HepG2 (cell line): Measurements from ENCODE around the gene SCP2. TPM values are rescaled to one million over a fixed set of nuclear protein-coding genes. Genes with fewer than 3 reads are reported as not detected.

Source experiments
- IKZF1 ChIP-seq: fragments of 450-650 bp; IDR thresholded peaks from 2 replicates; pipeline ENCODE4 v1.7.1; 2016
- KDM1A ChIP-seq: IDR thresholded peaks from 2 replicates; pipeline ENCODE4 v1.6.1; 2016; ENCODE audit warnings: missing compliant biosample characterization
- RCOR2 ChIP-seq: IDR thresholded peaks from 2 replicates; pipeline ENCODE4 v1.6.1; 2016; ENCODE audit warnings: missing biosample characterization, missing genetic modification reagents
- SOX6 ChIP-seq, 2 experiments: fragments of 450-650 bp in 1 of 2; sonication (generic) in 1 of 2; formaldehyde crosslinking in 1 of 2; IDR thresholded peaks; 2 replicates each; pipeline versions ENCODE4 v1.4.0 to v1.6.1; 2017 to 2020; ENCODE audit warnings: antibody characterized with exemption in 1 of 2, mild to moderate bottlenecking in 1 of 2, missing genetic modification reagents in 1 of 2
- ZNF605 ChIP-seq: sonication (generic); formaldehyde crosslinking; IDR thresholded peaks from 2 replicates; pipeline ENCODE4 v1.8.0; 2022; ENCODE audit warnings: mild to moderate bottlenecking, missing genetic modification reagents
- polyA plus RNA-seq, 8 experiments: library from polyadenylated mRNA; depleted of rRNA in 3 of 8; stranded (reverse) in 7 of 8; unstranded in 1 of 8; fragments of >200 nt; fragmentation: Illumina TruSeq in 4 of 8; extraction: Trizol in 4 of 8; gene quantifications; 2 replicates each; pipeline versions ENCODE4 v1.2.1 to v1.2.3, GENCODE V29; 2011 to 2016; ENCODE audit warnings: low read depth in 4 of 8, missing spikeins in 1 of 8, mixed read lengths in 1 of 8; ENCODE audit not compliant: insufficient read depth in 1 of 8
- total RNA-seq, 5 experiments: library from RNA; depleted of rRNA; stranded (reverse); fragments of >200 nt; fragmentation: Illumina TruSeq; extraction: Trizol; gene quantifications; 2 replicates each; pipeline ENCODE4 v1.2.3, GENCODE V29; 2016; ENCODE audit warnings: low read depth in 1 of 5
- TF ChIP-seq, protein P1 (sequence below): sonication (generic); formaldehyde crosslinking; IDR thresholded peaks from 2 replicates; pipeline ENCODE4 v1.5.0; 2020; ENCODE audit warnings: mild to moderate bottlenecking, missing genetic modification reagents, borderline replicate concordance
- TF ChIP-seq, protein P2 (sequence below): sonication (generic); formaldehyde crosslinking; IDR thresholded peaks from 2 replicates; pipeline ENCODE4 v1.5.1; 2020; ENCODE audit warnings: mild to moderate bottlenecking, missing genetic modification reagents, moderate library complexity
- TF ChIP-seq, protein P3 (sequence below): sonication (generic); formaldehyde crosslinking; IDR thresholded peaks from 2 replicates; pipeline ENCODE4 v1.4.0; 2020; ENCODE audit warnings: low read depth, mild to moderate bottlenecking, missing genetic modification reagents
- TF ChIP-seq, protein P4 (sequence below): sonication (generic); formaldehyde crosslinking; conservative IDR thresholded peaks from 2 replicates; pipeline ENCODE4 v1.8.1; 2023; ENCODE audit warnings: missing genetic modification reagents
- TF ChIP-seq, protein P5 (sequence below): sonication (generic); formaldehyde crosslinking; IDR thresholded peaks from 2 replicates; pipeline ENCODE4 v1.5.0; 2020; ENCODE audit warnings: mild to moderate bottlenecking, missing genetic modification reagents, moderate library complexity
- TF ChIP-seq, protein P6 (sequence below): sonication (generic); formaldehyde crosslinking; IDR thresholded peaks from 2 replicates; pipeline ENCODE4 v1.8.0; 2022; ENCODE audit warnings: mild to moderate bottlenecking, missing genetic modification reagents; ENCODE audit not compliant: insufficient replicate concordance

Gene SCP2
- total and polyA plus RNA-seq, 2 of the 13 experiments (the other 11 are each of a cell fraction or from before 2014, with no cell fraction given), result 59.0 to 133 TPM

DNA sequence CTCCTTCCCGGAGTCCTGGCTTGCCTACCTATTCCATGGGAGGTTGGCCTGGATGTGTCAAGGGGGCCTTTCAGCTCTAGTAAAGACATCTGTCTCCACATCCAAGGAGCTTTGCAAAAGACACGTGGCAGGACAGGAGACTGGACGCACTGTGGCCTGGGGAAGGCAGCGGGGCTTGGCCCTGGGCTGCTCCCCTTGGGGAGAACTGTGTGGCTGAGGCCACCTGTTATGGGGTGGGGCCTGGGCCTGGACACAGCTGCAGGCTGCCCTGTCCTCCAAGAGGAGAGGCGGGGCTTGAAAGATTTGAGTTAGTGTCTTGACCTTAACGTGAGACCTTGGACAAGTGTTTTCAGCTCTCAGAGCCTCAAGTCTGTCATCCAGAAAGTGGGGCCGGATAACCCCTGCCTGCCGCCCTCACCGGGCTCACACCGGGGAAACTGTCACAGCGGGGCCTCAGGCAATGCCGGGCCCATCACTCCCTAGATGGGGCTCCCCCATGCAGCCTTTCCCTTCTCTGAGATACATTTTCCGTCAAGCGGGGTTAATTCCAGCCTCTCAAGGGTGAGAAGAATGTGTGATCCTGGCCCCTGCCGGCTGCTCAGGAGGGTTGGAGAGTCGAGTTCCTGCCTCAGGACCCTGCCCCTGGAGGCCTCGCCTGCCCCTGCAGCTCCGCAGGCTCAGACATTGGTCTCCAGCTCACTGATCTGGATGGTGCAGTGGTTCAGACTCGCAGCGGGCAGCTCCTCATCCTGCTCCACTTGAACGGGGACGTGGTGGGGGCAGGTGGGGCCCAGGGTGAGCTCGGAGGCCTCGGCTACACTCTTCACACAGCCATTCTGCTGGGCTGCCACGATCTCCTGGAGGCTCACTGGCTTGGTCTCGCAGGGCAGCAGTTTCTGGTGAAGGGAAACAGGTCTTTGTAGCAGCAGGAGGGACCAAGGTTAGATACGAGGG, 160.5 kb downstream of the SCP2 start (continued):
- TF ChIP-seq, protein P1, sequence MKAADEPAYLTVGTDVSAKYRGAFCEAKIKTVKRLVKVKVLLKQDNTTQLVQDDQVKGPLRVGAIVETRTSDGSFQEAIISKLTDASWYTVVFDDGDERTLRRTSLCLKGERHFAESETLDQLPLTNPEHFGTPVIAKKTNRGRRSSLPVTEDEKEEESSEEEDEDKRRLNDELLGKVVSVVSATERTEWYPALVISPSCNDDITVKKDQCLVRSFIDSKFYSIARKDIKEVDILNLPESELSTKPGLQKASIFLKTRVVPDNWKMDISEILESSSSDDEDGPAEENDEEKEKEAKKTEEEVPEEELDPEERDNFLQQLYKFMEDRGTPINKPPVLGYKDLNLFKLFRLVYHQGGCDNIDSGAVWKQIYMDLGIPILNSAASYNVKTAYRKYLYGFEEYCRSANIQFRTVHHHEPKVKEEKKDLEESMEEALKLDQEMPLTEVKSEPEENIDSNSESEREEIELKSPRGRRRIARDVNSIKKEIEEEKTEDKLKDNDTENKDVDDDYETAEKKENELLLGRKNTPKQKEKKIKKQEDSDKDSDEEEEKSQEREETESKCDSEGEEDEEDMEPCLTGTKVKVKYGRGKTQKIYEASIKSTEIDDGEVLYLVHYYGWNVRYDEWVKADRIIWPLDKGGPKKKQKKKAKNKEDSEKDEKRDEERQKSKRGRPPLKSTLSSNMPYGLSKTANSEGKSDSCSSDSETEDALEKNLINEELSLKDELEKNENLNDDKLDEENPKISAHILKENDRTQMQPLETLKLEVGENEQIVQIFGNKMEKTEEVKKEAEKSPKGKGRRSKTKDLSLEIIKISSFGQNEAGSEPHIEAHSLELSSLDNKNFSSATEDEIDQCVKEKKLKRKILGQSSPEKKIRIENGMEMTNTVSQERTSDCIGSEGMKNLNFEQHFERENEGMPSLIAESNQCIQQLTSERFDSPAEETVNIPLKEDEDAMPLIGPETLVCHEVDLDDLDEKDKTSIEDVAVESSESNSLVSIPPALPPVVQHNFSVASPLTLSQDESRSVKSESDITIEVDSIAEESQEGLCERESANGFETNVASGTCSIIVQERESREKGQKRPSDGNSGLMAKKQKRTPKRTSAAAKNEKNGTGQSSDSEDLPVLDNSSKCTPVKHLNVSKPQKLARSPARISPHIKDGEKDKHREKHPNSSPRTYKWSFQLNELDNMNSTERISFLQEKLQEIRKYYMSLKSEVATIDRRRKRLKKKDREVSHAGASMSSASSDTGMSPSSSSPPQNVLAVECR (CRISPR knock-in tag), result no peak
- TF ChIP-seq, protein P2, sequence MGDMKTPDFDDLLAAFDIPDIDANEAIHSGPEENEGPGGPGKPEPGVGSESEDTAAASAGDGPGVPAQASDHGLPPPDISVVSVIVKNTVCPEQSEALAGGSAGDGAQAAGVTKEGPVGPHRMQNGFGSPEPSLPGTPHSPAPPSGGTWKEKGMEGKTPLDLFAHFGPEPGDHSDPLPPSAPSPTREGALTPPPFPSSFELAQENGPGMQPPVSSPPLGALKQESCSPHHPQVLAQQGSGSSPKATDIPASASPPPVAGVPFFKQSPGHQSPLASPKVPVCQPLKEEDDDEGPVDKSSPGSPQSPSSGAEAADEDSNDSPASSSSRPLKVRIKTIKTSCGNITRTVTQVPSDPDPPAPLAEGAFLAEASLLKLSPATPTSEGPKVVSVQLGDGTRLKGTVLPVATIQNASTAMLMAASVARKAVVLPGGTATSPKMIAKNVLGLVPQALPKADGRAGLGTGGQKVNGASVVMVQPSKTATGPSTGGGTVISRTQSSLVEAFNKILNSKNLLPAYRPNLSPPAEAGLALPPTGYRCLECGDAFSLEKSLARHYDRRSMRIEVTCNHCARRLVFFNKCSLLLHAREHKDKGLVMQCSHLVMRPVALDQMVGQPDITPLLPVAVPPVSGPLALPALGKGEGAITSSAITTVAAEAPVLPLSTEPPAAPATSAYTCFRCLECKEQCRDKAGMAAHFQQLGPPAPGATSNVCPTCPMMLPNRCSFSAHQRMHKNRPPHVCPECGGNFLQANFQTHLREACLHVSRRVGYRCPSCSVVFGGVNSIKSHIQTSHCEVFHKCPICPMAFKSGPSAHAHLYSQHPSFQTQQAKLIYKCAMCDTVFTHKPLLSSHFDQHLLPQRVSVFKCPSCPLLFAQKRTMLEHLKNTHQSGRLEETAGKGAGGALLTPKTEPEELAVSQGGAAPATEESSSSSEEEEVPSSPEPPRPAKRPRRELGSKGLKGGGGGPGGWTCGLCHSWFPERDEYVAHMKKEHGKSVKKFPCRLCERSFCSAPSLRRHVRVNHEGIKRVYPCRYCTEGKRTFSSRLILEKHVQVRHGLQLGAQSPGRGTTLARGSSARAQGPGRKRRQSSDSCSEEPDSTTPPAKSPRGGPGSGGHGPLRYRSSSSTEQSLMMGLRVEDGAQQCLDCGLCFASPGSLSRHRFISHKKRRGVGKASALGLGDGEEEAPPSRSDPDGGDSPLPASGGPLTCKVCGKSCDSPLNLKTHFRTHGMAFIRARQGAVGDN (CRISPR knock-in tag), result peak; percentile 68
- TF ChIP-seq, protein P3, sequence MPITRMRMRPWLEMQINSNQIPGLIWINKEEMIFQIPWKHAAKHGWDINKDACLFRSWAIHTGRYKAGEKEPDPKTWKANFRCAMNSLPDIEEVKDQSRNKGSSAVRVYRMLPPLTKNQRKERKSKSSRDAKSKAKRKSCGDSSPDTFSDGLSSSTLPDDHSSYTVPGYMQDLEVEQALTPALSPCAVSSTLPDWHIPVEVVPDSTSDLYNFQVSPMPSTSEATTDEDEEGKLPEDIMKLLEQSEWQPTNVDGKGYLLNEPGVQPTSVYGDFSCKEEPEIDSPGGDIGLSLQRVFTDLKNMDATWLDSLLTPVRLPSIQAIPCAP (CRISPR knock-in tag), result no peak
- TF ChIP-seq, protein P4, sequence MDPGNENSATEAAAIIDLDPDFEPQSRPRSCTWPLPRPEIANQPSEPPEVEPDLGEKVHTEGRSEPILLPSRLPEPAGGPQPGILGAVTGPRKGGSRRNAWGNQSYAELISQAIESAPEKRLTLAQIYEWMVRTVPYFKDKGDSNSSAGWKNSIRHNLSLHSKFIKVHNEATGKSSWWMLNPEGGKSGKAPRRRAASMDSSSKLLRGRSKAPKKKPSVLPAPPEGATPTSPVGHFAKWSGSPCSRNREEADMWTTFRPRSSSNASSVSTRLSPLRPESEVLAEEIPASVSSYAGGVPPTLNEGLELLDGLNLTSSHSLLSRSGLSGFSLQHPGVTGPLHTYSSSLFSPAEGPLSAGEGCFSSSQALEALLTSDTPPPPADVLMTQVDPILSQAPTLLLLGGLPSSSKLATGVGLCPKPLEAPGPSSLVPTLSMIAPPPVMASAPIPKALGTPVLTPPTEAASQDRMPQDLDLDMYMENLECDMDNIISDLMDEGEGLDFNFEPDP (CRISPR knock-in tag), result no peak
- TF ChIP-seq ZNF605, result no peak
- no peak for TF ChIP-seq IKZF1
- TF ChIP-seq KDM1A, result peak; percentile 32; the same call in 1 of the 2 replicates
- TF ChIP-seq, protein P5, sequence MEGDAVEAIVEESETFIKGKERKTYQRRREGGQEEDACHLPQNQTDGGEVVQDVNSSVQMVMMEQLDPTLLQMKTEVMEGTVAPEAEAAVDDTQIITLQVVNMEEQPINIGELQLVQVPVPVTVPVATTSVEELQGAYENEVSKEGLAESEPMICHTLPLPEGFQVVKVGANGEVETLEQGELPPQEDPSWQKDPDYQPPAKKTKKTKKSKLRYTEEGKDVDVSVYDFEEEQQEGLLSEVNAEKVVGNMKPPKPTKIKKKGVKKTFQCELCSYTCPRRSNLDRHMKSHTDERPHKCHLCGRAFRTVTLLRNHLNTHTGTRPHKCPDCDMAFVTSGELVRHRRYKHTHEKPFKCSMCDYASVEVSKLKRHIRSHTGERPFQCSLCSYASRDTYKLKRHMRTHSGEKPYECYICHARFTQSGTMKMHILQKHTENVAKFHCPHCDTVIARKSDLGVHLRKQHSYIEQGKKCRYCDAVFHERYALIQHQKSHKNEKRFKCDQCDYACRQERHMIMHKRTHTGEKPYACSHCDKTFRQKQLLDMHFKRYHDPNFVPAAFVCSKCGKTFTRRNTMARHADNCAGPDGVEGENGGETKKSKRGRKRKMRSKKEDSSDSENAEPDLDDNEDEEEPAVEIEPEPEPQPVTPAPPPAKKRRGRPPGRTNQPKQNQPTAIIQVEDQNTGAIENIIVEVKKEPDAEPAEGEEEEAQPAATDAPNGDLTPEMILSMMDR, result peak; percentile 47
- peak; percentile 29; the same call in 1 of the 2 replicates for TF ChIP-seq RCOR2 (CRISPR knock-in tag)
- TF ChIP-seq, protein P6, sequence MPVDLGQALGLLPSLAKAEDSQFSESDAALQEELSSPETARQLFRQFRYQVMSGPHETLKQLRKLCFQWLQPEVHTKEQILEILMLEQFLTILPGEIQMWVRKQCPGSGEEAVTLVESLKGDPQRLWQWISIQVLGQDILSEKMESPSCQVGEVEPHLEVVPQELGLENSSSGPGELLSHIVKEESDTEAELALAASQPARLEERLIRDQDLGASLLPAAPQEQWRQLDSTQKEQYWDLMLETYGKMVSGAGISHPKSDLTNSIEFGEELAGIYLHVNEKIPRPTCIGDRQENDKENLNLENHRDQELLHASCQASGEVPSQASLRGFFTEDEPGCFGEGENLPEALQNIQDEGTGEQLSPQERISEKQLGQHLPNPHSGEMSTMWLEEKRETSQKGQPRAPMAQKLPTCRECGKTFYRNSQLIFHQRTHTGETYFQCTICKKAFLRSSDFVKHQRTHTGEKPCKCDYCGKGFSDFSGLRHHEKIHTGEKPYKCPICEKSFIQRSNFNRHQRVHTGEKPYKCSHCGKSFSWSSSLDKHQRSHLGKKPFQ (CRISPR knock-in tag), result no peak
- TF ChIP-seq SOX6 (IDR thresholded peaks at IDR 0.05), result no peak
- no peak for TF ChIP-seq SOX6 (CRISPR knock-in tag; IDR thresholded peaks at IDR 0.05)
